ENCODE data around the gene NALCN.

GRCh38 chr13:101248739-101249514, 167.4 kb downstream of the NALCN start:
- TF ChIP-seq CTCF (IDR thresholded peaks at IDR 0.05; ENCODE audit: low read depth, low read length) (no peak), EZH2phosphoT487 (IDR thresholded peaks at IDR 0.05; ENCODE audit: low read depth) (no peak)

Measured in OCI-LY3 (cell line).